H1 (cell line): ENCODE data around the gene PHTF1.

Experiments used
- EP300 ChIP-seq, 2 experiments: IDR thresholded peaks; 1 replicate in 1 of 2; 2 replicates in 1 of 2; pipeline ENCODE4 v1.6.1; 2011 to 2012; ENCODE audit warnings: low read depth in 2 of 2, low read length in 2 of 2, mild to moderate bottlenecking in 2 of 2, borderline replicate concordance in 1 of 2, inconsistent platforms in 1 of 2, moderate library complexity in 1 of 2
- EZH2 ChIP-seq: fragments of 200-600 bp; sonication (generic); IDR thresholded peaks from 2 replicates; pipeline ENCODE4 v1.7.1; 2012; ENCODE audit warnings: low read depth, mild to moderate bottlenecking, moderate library complexity, low read length, inconsistent platforms; ENCODE audit not compliant: severe bottlenecking
- NANOG ChIP-seq: IDR thresholded peaks from 2 replicates; pipeline ENCODE4 v1.6.1; 2011; ENCODE audit warnings: low read length, low read depth, mild to moderate bottlenecking, inconsistent platforms; ENCODE audit not compliant: insufficient read depth, poor library complexity, severe bottlenecking
- TF ChIP-seq, protein P1 (sequence below), 3 experiments: IDR thresholded peaks; 1 replicate in 2 of 3; 2 replicates in 1 of 3; pipeline versions ENCODE4 v1.5.1 to v1.6.1; 2011; ENCODE audit warnings: low read length in 3 of 3, mild to moderate bottlenecking in 3 of 3, inconsistent platforms in 2 of 3, low read depth in 1 of 3, moderate library complexity in 1 of 3; ENCODE audit not compliant: insufficient read depth in 1 of 3; ENCODE audit errors: control extremely low read depth in 1 of 3

DNA sequence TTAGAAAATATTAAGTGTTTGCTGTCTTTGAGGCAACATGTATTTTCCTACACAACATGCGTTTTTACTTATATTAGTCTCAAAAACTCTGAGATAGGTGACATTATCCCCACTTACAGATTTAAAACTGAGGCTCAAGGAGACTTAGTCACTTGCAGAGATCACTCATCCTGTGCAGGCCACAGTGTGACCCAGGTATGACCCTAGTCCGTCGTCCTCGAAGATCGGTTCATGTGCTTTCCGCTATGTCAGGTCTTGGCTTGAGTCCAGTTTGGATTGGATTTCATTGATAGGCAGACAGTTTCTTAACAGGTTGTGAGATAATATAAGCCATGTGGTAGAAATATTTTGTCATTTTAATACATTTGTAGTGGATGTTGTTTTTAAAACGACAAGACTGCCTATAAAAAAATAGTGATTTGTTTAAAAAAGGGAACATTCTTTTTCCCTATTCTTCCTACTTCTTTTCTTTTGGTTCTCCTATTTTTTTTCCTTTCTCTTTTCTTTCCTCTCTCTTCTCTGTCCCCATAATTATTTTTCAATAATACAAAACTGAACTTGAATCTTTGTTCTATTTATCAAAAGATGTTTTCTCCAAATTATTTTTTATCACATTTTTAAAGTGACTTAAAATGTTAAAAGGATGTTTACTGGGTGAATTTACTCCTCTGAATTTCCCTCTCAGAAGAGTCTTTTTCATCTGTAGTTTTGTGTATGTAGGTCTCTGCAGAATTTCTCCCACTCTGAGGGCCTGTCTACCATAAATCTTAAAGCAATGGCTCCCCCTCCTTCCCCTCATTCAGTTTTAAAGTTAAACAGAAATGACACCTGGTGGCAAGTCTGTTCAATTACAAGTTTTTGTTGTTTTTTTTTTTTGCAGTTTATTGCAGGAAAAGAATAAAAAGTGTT lies 81.8 kb downstream of the PHTF1 start:
- TF ChIP-seq NANOG (no peak), EZH2 (no peak), EP300 (IDR thresholded peaks at IDR 0.05; ENCODE audit: borderline replicate concordance in 1 of 2, low read depth in 2 of 2, low read length in 2 of 2) (no peak)
- TF ChIP-seq, protein P1, sequence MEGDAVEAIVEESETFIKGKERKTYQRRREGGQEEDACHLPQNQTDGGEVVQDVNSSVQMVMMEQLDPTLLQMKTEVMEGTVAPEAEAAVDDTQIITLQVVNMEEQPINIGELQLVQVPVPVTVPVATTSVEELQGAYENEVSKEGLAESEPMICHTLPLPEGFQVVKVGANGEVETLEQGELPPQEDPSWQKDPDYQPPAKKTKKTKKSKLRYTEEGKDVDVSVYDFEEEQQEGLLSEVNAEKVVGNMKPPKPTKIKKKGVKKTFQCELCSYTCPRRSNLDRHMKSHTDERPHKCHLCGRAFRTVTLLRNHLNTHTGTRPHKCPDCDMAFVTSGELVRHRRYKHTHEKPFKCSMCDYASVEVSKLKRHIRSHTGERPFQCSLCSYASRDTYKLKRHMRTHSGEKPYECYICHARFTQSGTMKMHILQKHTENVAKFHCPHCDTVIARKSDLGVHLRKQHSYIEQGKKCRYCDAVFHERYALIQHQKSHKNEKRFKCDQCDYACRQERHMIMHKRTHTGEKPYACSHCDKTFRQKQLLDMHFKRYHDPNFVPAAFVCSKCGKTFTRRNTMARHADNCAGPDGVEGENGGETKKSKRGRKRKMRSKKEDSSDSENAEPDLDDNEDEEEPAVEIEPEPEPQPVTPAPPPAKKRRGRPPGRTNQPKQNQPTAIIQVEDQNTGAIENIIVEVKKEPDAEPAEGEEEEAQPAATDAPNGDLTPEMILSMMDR (IDR thresholded peaks at IDR 0.05; ENCODE audit: control extremely low read depth in 1 of 3, insufficient read depth in 1 of 3, low read depth in 1 of 3, low read length in 3 of 3): peak in 2 of 3 experiments; percentile 42 to 63; a peak in 3 of 4 replicates
